GM12878 (cell line): ENCODE data around the gene EEF2KMT. TPM values are rescaled to one million over a fixed set of nuclear protein-coding genes. Genes with fewer than 3 reads are reported as not detected.

ENCODE experiments used
- ATAC-seq: fragments of 200-7000 bp; cut with Tn5 transposase; 3 replicates; pipeline ENCODE4 v1.9.1; 2020; ENCODE audit warnings: mild to moderate bottlenecking, moderate library complexity
- BruUV-seq: library from RNA; stranded (reverse); fragments of 400-500 nt; replicated peaks from 2 replicates; lab custom pipeline; 2021; lab: Mats Ljungman, UMichigan
- CTCF ChIA-PET: fragments of 300-600 bp; sonication (Branson Sonifier 250); formaldehyde crosslinking; extraction: SDS; loops from one replicate; lab custom pipeline; 2021; ENCODE audit warnings: inconsistent platforms; lab: Yijun Ruan, JAX
- POLR2A ChIA-PET: fragments of 350-600 bp; formaldehyde crosslinking; extraction: SDS; loops from one replicate; lab custom pipeline; 2021; ENCODE audit warnings: inconsistent platforms; lab: Charles Lee
- RAD21 ChIA-PET: fragments of 300-600 bp; sonication (Branson Sonifier 250); formaldehyde crosslinking; loops from one replicate; lab custom pipeline; 2023; ENCODE audit warnings: antibody characterized with exemption; ENCODE audit not compliant: unreplicated experiment; lab: Charles Lee
- SMC1A ChIA-PET: fragments of 300-600 bp; sonication (Branson Sonifier 250); formaldehyde crosslinking; loops from one replicate; lab custom pipeline; 2023; ENCODE audit not compliant: unreplicated experiment, uncharacterized antibody; lab: Charles Lee
- DNase-seq: peaks from one replicate; pipeline ENCODE4 v3.0.0-alpha.2; 2011; ENCODE audit warnings: low read depth, low spot score
- FAIRE-seq: peaks from 3 replicates; lab custom pipeline; 2011; peaks lifted over from hg19 to GRCh38; lab: Jason Lieb, UNC
- H2AFZ ChIP-seq: 2 replicates; pipeline ENCODE4 v1.6.0; 2011; ENCODE audit warnings: low read depth, low read length, control low read depth; ENCODE audit not compliant: control insufficient read depth
- H3K27ac ChIP-seq: 2 replicates; pipeline ENCODE4 v1.5.1; 2011; ENCODE audit warnings: control low read depth; ENCODE audit not compliant: control insufficient read depth, insufficient read depth
- H3K27me3 ChIP-seq, 2 experiments: replicated peaks in 1 of 2; 2 replicates each; pipeline versions ENCODE4 v1.6.0 to v1.6.1; 2011; ENCODE audit warnings: low read length in 1 of 2; ENCODE audit not compliant: control insufficient read depth in 2 of 2, insufficient read depth in 2 of 2
- H3K36me3 ChIP-seq, 2 experiments: 2 replicates each; pipeline ENCODE4 v1.5.1; 2011; ENCODE audit warnings: low read length in 1 of 2; ENCODE audit not compliant: control insufficient read depth in 2 of 2, insufficient read depth in 2 of 2
- H3K4me1 ChIP-seq: 2 replicates; pipeline ENCODE4 v1.6.1; 2011; ENCODE audit warnings: mild to moderate bottlenecking, low read length, moderate library complexity, mixed read lengths; ENCODE audit not compliant: control insufficient read depth, insufficient read depth
- H3K4me2 ChIP-seq: 2 replicates; pipeline ENCODE4 v1.6.0; 2011; ENCODE audit warnings: control low read depth; ENCODE audit not compliant: control insufficient read depth, insufficient read depth
- H3K4me3 ChIP-seq: fragments of 200-600 bp; sonication (generic); 2 replicates; pipeline ENCODE4 v1.5.1; 2016
- H3K79me2 ChIP-seq: 2 replicates; pipeline ENCODE4 v1.6.0; 2011; ENCODE audit warnings: low read length; ENCODE audit not compliant: control insufficient read depth, insufficient read depth
- H3K9ac ChIP-seq: 2 replicates; pipeline ENCODE4 v1.8.0; 2011; ENCODE audit warnings: low read length, control low read depth, mixed read lengths; ENCODE audit not compliant: control insufficient read depth, insufficient read depth
- H3K9me3 ChIP-seq: replicated peaks from 3 replicates; pipeline ENCODE4 v1.5.1; 2011; ENCODE audit warnings: mild to moderate bottlenecking, low read length; ENCODE audit not compliant: control insufficient read depth, insufficient read depth
- H4K20me1 ChIP-seq: 2 replicates; pipeline ENCODE4 v1.6.0; 2011; ENCODE audit not compliant: control insufficient read depth, insufficient read depth
- MTA3 ChIP-seq: IDR thresholded peaks from 2 replicates; pipeline ENCODE4 v1.6.1; 2012; ENCODE audit warnings: low read length, inconsistent platforms, borderline replicate concordance
- NR2C2 ChIP-seq: IDR thresholded peaks from 2 replicates; pipeline ENCODE4 v1.6.1; 2011; ENCODE audit warnings: borderline replicate concordance, low read depth; ENCODE audit not compliant: control insufficient read depth, insufficient read length
- PAX5 ChIP-seq: IDR thresholded peaks from 2 replicates; pipeline ENCODE4 v1.6.1; 2011; ENCODE audit warnings: low read depth, low read length, borderline replicate concordance
- PAX8 ChIP-seq: fragments of 450-650 bp; IDR thresholded peaks from 2 replicates; pipeline ENCODE4 v1.6.1; 2017; ENCODE audit warnings: mild to moderate bottlenecking, moderate library complexity
- PML ChIP-seq: IDR thresholded peaks from 2 replicates; pipeline ENCODE4 v1.6.1; 2012; ENCODE audit warnings: low read length, inconsistent platforms
- RELA ChIP-seq: fragments of 450-650 bp; IDR thresholded peaks from 2 replicates; pipeline ENCODE4 v1.8.0; 2014; ENCODE audit warnings: borderline replicate concordance; ENCODE audit not compliant: partially characterized antibody
- SIN3A ChIP-seq: IDR thresholded peaks from 2 replicates; pipeline ENCODE4 v1.6.1; 2012; ENCODE audit warnings: low read depth, low read length, improper control_type of control experiment
- TCF12 ChIP-seq: IDR thresholded peaks from 2 replicates; pipeline ENCODE4 v1.6.1; 2011; ENCODE audit warnings: low read depth, mild to moderate bottlenecking, low read length
- YBX1 ChIP-seq: fragments of 450-650 bp; IDR thresholded peaks from 2 replicates; pipeline ENCODE4 v1.6.1; 2016; ENCODE audit warnings: antibody characterized with exemption
- WGBS: methylation state at CpG from one replicate; pipeline ENCODE4 v1.1.6; 2016; ENCODE audit warnings: low lambda C conversion rate; ENCODE audit not compliant: insufficient replicate concordance, insufficient coverage; ENCODE audit errors: missing lambda C conversion rate; 5-methylcytosine and 5-hydroxymethylcytosine counted together
- in situ Hi-C: fragments of 300-500 bp; cut with MboI; formaldehyde crosslinking; loops from 9 replicates; pipeline ENCODE4 v1.14.3; 2018; ENCODE audit warnings: mixed read lengths
- intact Hi-C: fragments of 100-400 bp; cut with micrococcal nuclease; formaldehyde crosslinking; loops from one replicate; pipeline ENCODE4 v1.14.2; 2022; ENCODE audit not compliant: unreplicated experiment
- polyA plus RNA-seq, 11 experiments: library from polyadenylated mRNA; depleted of rRNA in 4 of 11; unstranded in 6 of 11; stranded (reverse) in 5 of 11; fragments of >200 nt; fragmentation: Nextera tagmentation in 4 of 11; fragmentation: Illumina TruSeq in 1 of 11; extraction: Ambion mirVana in 4 of 11; extraction: Trizol in 1 of 11; gene quantifications; 1 replicate in 1 of 11; 2 replicates in 10 of 11; pipeline versions ENCODE4 v1.2.1 to v1.2.3, GENCODE V29; 2011 to 2016; ENCODE audit warnings: inconsistent platforms in 2 of 11, missing spikeins in 2 of 11, low read depth in 1 of 11
- total RNA-seq, 4 experiments: library from RNA; depleted of rRNA in 3 of 4; stranded (reverse); fragments of >200 nt in 3 of 4; fragmentation: Illumina TruSeq in 1 of 4; extraction: Trizol in 1 of 4; gene quantifications; 2 replicates each; pipeline versions ENCODE4 v1.2.1 to v1.2.3, GENCODE V29; 2013 to 2021
- TF ChIP-seq, protein P1 (sequence below): fragments of 450-650 bp; IDR thresholded peaks from 2 replicates; pipeline ENCODE4 v1.6.1; 2016; ENCODE audit warnings: mild to moderate bottlenecking
- TF ChIP-seq, protein P2 (sequence below), 3 experiments: IDR thresholded peaks in 2 of 3; conservative IDR thresholded peaks in 1 of 3; 2 replicates each; pipeline ENCODE4 v1.5.1; 2011; ENCODE audit warnings: low read depth in 3 of 3, low read length in 3 of 3, mild to moderate bottlenecking in 3 of 3, control low read depth in 2 of 3, moderate library complexity in 2 of 3, inconsistent platforms in 1 of 3, mixed read lengths in 1 of 3; ENCODE audit not compliant: control insufficient read depth in 2 of 3, insufficient read depth in 1 of 3; ENCODE audit errors: extremely low read depth in 1 of 3
- TF ChIP-seq, protein P3 (sequence below): IDR thresholded peaks from 2 replicates; pipeline ENCODE4 v1.6.1; 2012; ENCODE audit warnings: improper control_type of control experiment, low read depth, low read length; ENCODE audit not compliant: insufficient replicate concordance
- TF ChIP-seq, protein P4 (sequence below): IDR thresholded peaks from 2 replicates; pipeline ENCODE4 v1.6.1; 2012; ENCODE audit warnings: mild to moderate bottlenecking, low read depth, low read length

EEF2KMT gene
- total and polyA plus RNA-seq, 10 of the 15 experiments (the other 5 are each of a cell fraction or from before 2014, with no cell fraction given), result 3.8 to 28.1 (median 14.3) TPM

DNA sequence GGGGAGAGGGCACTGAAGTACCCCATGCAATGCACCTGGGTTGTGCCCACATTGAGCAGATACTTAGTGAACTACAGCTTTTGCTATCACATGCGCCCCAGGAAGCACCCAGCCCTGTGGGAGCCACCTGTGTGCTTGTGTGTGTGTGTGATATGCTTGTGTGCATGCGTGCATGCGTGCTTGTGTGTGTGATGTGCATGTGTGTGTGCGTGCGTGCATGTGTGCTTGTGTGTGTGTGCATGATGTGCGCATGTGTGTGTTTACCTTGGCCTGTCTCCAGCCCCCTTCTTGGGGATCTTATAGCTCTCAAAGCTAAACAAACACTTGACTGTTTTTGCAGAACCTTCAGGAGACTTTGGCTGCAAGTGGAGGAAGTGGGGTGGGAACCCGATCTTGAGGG lies 32.7 kb downstream of the EEF2KMT start:
- RAD21 ChIA-PET, result no interaction called here
- H2AFZ ChIP-seq, result no peak overlapping the region
- H3K36me3 ChIP-seq, result no peaks in the 10 kb centered on the region
- WGBS, result 64% methylated on average over 7 of the region's 7 CpGs
- POLR2A ChIA-PET, result no interaction called here
- no peaks in the 10 kb centered on the region for H3K79me2 ChIP-seq
- CTCF ChIA-PET, result no interaction called here
- no peaks in the 10 kb centered on the region for H4K20me1 ChIP-seq
- H3K4me3 ChIP-seq, result no peak overlapping the region
- SMC1A ChIA-PET, result no interaction called here
- H3K27me3 ChIP-seq, result no peaks in the 10 kb centered on the region; a peak in 1 of 4 replicates
- intact Hi-C loops, result loop anchor here (10.0 kb wide), 1 partner anchor 90 kb away; no protein-coding TSS in a partner anchor
- no peak overlapping the region for H3K4me2 ChIP-seq
- FAIRE-seq (no peak), ATAC-seq (no peak), DNase-seq (no peak)
- no peak overlapping the region for H3K27ac ChIP-seq
- H3K9me3 ChIP-seq, result no peaks in the 10 kb centered on the region
- no TSS peak for BruUV-seq
- no peak overlapping the region for H3K9ac ChIP-seq
- H3K4me1 ChIP-seq, result peaks cover 16% of the 10 kb centered on the region
- in situ Hi-C loops, result no loop called here
- TF ChIP-seq PAX8 (no peak), RELA (no peak), PAX5 (no peak), NR2C2 (no peak), PML (no peak), MTA3 (no peak), TCF12 (no peak), YBX1 (no peak), SIN3A (no peak)
- TF ChIP-seq, protein P1, sequence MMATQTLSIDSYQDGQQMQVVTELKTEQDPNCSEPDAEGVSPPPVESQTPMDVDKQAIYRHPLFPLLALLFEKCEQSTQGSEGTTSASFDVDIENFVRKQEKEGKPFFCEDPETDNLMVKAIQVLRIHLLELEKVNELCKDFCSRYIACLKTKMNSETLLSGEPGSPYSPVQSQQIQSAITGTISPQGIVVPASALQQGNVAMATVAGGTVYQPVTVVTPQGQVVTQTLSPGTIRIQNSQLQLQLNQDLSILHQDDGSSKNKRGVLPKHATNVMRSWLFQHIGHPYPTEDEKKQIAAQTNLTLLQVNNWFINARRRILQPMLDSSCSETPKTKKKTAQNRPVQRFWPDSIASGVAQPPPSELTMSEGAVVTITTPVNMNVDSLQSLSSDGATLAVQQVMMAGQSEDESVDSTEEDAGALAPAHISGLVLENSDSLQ, result no peak
- TF ChIP-seq, protein P2, sequence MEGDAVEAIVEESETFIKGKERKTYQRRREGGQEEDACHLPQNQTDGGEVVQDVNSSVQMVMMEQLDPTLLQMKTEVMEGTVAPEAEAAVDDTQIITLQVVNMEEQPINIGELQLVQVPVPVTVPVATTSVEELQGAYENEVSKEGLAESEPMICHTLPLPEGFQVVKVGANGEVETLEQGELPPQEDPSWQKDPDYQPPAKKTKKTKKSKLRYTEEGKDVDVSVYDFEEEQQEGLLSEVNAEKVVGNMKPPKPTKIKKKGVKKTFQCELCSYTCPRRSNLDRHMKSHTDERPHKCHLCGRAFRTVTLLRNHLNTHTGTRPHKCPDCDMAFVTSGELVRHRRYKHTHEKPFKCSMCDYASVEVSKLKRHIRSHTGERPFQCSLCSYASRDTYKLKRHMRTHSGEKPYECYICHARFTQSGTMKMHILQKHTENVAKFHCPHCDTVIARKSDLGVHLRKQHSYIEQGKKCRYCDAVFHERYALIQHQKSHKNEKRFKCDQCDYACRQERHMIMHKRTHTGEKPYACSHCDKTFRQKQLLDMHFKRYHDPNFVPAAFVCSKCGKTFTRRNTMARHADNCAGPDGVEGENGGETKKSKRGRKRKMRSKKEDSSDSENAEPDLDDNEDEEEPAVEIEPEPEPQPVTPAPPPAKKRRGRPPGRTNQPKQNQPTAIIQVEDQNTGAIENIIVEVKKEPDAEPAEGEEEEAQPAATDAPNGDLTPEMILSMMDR (IDR thresholded peaks at IDR 0.05 in 2 of 3, conservative IDR thresholded peaks at IDR 0.05 in 1 of 3; ENCODE audit: control insufficient read depth in 2 of 3, extremely low read depth in 1 of 3, insufficient read depth in 1 of 3, low read depth in 3 of 3, low read length in 3 of 3), result no peak
- TF ChIP-seq, protein P3, sequence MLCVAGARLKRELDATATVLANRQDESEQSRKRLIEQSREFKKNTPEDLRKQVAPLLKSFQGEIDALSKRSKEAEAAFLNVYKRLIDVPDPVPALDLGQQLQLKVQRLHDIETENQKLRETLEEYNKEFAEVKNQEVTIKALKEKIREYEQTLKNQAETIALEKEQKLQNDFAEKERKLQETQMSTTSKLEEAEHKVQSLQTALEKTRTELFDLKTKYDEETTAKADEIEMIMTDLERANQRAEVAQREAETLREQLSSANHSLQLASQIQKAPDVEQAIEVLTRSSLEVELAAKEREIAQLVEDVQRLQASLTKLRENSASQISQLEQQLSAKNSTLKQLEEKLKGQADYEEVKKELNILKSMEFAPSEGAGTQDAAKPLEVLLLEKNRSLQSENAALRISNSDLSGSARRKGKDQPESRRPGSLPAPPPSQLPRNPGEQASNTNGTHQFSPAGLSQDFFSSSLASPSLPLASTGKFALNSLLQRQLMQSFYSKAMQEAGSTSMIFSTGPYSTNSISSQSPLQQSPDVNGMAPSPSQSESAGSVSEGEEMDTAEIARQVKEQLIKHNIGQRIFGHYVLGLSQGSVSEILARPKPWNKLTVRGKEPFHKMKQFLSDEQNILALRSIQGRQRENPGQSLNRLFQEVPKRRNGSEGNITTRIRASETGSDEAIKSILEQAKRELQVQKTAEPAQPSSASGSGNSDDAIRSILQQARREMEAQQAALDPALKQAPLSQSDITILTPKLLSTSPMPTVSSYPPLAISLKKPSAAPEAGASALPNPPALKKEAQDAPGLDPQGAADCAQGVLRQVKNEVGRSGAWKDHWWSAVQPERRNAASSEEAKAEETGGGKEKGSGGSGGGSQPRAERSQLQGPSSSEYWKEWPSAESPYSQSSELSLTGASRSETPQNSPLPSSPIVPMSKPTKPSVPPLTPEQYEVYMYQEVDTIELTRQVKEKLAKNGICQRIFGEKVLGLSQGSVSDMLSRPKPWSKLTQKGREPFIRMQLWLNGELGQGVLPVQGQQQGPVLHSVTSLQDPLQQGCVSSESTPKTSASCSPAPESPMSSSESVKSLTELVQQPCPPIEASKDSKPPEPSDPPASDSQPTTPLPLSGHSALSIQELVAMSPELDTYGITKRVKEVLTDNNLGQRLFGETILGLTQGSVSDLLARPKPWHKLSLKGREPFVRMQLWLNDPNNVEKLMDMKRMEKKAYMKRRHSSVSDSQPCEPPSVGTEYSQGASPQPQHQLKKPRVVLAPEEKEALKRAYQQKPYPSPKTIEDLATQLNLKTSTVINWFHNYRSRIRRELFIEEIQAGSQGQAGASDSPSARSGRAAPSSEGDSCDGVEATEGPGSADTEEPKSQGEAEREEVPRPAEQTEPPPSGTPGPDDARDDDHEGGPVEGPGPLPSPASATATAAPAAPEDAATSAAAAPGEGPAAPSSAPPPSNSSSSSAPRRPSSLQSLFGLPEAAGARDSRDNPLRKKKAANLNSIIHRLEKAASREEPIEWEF, result no peak
- TF ChIP-seq, protein P4, sequence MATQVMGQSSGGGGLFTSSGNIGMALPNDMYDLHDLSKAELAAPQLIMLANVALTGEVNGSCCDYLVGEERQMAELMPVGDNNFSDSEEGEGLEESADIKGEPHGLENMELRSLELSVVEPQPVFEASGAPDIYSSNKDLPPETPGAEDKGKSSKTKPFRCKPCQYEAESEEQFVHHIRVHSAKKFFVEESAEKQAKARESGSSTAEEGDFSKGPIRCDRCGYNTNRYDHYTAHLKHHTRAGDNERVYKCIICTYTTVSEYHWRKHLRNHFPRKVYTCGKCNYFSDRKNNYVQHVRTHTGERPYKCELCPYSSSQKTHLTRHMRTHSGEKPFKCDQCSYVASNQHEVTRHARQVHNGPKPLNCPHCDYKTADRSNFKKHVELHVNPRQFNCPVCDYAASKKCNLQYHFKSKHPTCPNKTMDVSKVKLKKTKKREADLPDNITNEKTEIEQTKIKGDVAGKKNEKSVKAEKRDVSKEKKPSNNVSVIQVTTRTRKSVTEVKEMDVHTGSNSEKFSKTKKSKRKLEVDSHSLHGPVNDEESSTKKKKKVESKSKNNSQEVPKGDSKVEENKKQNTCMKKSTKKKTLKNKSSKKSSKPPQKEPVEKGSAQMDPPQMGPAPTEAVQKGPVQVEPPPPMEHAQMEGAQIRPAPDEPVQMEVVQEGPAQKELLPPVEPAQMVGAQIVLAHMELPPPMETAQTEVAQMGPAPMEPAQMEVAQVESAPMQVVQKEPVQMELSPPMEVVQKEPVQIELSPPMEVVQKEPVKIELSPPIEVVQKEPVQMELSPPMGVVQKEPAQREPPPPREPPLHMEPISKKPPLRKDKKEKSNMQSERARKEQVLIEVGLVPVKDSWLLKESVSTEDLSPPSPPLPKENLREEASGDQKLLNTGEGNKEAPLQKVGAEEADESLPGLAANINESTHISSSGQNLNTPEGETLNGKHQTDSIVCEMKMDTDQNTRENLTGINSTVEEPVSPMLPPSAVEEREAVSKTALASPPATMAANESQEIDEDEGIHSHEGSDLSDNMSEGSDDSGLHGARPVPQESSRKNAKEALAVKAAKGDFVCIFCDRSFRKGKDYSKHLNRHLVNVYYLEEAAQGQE, result no peak
